Stimulated activated CD8-positive, alpha-beta memory T cell treated with anti-CD3 and anti-CD28 coated beads, Interleukin-15, amount 100 ng/mL, for 1 hour (primary cell): ENCODE results near the gene FBXL17.

Source experiments
- DNase-seq: peaks from one replicate; pipeline ENCODE4 v3.0.0-alpha.2; 2020; ENCODE audit warnings: low read depth

The FBXL17 gene

DNA sequence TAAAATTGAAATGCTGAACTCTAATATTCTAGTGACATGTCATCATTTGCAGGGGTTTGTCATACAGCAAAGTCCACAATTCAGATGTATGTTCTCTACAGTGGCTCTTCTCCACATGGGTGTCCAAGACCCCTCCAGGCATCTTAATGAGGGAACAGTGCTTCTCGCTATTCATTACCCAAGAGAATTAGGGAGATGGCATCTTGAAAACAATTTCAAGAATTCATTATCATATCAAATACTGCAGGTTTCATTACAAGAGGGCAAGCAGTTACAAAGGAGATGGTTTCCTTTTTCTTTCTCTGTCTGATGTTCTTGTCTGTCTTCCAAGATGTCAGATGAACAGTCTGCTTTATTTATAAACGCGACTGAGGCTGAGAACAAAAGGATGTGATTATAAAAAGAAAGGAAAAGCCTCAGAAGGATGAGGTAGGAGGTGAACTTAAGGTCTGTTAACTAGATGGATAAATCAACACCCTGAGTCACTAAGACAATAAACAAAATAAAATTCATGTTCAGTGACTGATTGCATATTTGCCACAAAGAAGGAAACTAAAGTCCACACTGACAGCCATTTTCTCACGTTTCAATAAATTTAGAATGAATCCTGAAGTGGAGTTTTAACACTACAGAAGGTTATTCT is 384.4 kb downstream of the FBXL17 start:
- DNase-seq: no peak

DNA sequence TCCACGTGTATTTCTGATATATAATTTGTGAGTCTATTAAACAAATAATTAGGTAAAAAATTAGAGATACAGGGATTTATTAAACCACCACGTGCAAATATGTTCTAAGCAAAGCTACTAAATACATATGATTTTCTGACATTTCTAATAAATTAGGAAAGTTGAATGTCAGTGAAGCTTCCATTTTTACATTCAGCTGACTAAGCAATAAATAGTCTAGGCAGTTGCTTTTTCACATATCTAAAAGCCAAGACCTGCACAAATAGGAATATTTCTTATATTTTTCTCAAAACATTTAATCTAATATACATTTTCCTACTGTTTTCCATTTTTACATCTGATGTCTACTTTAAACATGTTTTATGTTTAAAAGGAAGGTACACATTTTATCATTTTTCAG is 388.6 kb downstream of the FBXL17 start:
- DNase-seq: no peak

DNA sequence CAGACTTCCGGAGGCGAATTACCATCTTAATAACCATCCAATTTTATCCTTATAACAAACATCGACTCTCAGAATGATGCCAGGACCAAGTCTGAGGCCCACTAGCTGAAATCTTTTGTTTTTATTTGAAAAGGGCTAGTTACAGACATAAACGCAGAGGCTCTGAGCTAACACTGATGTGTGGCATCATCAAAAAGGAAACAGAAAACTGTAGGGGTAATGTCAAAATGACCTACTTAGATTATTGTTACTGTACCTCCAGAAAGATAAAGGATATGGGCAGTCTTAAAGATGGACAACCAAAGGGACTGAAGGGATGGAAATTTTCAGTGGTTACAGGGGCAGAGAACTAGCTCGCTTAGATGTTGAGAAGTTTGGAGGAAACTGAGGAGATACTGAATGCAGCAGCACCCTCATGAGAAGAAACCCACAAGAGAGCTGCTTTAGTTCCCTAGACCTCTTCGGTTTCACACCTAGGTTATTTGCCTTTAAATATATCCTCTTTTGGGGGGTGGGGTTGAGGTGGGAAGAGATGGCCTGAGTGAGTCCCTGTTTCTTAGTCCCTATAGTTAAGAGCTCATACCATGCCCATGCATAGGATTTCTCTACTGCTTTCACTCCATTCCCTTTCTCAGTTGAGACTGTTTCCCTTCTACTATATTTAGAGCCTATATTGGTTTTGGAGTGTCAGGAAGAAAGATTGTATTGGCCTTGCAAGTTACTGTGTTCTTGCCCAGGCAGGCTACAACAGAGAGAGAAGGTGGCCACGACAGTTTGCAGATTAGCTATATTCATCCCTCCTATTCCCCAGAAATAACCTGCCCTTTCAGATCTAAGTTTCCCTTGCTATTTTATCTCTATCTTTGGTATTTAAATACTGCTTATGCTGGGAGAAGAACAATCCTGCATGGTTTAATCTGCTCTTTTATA is 390.8 kb downstream of the FBXL17 start:
- no peak for DNase-seq

DNA sequence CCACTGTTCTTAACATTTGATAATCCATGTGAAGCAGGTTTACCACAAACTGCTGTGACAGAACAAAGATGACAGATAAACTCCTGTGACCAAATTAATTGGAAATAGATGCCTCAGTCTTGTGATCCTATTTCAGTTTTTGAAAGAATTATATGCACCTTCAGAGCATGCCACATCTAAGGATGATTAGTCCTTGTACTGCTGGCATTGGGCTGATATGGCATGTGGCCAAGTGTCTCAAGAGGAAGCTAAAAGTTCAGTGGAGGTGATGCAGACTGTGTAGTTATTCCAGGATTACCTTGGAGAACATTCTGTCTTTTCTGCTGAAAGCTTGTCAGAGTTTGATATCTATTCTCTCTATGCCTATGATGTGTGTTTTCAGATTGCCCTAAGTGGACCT is 396.8 kb downstream of the FBXL17 start:
- DNase-seq: no peak

DNA sequence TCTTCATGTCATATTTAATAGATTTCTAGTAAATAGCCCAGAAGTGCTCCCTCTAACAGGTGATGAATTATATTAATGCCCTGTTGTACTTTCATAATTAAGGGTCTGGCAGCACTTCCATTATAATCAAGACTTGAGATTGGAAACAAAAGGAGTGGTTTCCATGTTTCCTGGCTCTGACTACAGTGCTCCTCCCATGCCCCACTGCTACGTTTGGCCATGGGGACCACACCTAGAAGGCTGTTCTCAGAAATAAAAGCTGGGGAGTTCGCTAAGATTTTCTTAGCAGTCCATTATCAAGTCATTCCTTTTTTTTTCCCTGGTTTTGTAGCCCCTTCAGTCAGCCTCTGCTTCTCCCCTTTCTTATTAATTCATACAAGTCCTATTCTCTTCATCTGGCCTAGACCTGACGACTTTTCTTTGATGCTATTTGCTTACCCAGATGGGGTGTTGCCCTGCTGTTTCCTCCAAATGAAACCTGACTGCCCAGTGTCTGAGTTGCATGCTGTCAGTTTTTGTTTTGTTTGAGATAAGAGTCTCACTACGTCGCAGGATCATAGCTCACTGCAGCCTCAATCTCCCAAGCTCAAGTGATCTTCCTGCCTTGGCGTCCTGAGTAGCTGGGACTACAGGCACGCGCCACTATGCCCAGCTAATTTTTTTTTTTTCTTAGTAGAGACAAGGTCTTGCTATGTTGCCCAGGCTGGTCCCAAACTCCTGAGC is 399.0 kb downstream of the FBXL17 start:
- no peak for DNase-seq

DNA sequence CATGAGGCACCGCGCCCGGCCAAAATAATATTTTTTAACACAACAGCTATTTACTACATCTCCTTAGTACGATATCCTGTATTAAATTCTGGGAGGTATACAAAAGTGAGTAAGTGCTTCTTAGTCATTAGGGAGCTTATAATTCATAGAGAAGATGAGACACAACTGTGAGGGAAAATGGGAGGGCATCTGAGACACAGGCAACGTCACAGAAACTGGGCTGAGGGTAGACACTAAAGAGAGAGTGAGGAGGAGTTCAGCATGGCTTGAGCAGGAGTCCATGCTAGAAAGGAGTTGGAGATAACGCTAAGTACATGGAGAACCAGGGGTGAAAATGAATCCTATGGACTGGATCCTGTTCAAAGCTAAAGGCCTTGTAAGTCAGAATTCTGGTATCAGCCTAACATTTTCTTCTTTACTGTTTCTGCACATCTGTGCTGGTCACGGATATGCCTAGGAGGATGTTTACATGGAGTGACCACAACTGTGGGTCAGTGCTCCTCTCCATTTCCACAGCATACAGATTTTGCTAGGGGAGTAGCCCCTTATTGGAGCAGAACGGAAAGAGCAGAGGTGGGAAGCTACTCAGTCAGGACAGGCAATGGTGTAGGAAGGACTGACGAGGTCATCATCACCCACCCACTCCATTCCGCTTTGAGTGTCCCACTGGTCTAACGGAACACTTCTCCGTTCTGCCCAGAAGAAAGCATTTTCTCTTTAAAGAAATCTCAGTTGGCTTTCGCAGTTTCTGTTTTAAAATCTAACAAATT is 400.8 kb downstream of the FBXL17 start:
- no peak for DNase-seq

DNA sequence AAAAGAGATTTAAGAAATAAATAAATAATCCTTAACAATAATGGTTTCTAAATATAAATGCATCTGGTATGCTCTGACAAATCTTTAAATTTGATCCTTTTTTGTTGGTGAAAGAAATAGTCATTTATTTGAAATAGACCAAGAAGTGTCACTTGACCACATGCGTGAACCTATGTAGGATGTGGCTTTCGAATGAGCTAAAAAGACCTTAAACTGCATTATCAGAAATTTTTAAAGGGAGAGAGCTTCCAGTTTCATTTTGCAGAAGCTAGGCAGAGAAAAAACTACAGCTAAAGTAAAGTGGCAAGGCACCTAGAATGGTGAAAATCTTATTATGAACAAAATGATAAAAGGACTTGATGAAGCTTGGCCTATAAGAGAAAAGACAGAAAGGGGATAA is 402.0 kb downstream of the FBXL17 start:
- DNase-seq: no peak

DNA sequence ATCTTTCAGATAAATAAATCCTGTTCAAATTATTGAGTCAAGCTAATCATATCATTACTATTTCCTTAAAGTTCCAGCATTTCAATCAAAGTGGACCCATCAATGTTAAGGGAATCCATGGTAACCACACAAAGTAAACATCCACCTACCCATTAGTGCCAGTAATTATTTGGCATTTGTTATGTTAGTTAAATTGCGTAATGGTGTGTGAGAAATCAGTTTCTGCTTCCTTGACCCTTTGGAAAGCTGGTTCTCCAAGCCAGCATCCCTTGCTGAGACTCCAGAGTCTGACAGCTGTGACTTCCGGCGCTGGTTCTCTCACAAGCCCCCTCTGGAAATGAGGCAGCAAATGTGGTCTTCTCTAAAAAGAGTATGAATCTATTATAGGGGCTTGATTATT is 402.6 kb downstream of the FBXL17 start:
- no peak for DNase-seq

DNA sequence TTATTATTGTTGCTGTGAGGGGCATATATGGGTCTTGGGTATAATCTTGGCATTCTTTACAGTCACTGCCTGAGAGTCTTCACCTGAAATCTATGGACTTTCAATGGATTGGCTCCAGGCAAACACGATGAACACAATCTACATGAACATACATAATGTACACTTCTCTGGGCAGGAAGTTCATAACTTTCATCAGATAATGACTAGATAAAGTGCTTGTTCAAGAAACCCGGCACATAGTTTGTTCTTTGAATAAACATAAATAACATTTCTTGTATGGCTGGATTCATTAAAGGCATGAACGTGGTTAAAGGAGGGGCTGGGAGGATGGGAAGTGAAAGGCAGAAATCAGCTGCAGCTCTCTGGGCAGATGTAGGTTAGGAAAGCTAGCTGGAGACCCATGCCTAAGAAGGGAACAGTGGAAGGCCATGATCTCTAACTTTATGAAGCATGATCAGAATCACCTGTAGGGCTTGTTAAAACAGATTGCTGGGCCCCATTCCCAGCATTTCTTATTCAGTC is 404.3 kb downstream of the FBXL17 start:
- DNase-seq: no peak

DNA sequence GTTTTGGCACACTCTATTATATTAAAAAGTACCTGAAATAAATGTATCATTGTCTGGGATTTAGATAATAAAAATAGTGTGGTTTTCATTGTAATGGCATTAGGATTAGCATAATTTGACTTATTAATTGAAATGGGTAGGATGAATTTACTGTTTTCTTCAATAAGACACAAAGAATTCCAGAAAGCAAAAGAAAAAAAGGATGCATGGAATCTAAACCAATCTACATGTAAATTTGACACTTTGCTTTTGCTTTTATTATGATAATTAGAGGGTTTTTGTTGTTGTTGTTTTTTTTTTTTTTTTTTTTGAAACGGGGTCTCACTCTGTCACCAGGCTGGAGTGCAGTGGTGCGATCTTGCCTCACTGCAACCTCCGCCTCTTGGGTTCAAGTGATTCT is 406.3 kb downstream of the FBXL17 start:
- DNase-seq: no peak

DNA sequence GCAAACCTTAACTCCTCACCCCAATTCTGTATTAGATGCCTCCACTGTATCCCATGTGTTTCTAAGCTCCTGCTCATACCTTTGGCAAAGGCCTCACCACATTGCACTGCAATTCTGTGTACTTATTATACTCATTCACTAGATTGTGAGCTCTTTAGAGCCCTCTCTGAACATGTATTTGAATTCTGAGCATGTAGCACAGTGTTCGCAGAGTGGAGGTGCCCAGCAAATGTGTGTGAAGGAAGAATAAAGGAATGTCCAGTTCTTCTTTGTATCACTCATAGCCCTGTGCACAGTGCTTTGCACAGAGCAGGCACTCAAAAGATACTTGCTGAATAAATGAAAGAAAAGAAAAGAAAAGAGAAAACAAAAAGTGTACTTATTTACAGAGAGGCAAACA is 410.1 kb downstream of the FBXL17 start:
- DNase-seq: no peak

DNA sequence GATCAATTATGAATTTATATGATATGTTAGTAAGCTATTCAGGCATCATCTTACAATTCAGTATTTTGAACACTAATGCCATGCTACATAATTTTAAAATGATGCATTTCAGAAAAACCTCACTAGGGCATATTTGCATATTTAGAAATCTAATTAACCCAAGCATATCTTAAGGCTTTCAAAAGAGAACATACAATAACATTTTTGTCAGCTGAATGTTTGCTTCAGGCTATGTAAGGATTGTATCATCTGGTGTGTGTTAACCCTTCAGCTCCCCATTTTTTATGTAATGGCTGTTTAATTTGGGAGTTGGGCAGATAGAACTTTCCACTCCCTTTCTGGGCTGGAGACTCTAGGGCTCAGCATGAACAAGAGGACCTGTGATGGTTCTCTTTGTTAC is 412.1 kb downstream of the FBXL17 start:
- no peak for DNase-seq

DNA sequence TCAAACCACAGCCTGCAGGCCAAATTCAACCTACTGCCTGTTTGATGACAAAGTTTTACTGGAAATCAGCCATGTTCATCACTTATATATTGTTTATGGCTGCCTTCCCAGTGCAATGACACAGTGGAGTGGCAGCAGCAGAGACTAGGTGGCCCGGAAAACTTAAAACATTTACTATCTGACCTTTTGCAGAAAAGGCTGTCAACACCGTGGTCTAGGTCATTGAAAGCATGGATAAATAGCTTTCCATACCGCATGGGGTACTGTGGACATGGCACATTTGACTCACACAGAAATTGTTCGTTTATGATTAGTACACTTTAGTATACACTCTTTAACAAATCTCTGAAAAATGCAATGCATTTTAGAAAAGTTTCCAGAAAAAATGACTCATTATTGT is 412.9 kb downstream of the FBXL17 start:
- no peak for DNase-seq

DNA sequence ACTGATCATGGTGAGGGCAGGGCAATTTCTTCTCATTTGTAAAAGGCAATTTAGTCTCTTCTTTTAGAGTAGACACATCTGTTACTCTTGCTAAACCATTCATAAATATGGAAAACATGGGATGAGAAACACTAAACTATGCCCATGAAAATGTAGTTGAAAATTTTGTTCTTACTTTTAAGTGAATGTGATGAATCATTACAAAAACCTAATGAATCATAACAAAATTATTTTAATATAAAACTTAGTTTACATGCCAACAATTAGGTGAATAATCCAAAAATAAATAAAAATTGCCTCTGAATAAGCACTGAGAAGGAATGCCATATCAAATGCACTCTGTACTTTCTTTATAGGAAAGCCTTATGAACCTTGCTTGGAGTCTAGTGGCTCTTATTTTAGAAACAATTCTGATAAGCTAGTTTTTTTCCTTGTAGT is 413.5 kb downstream of the FBXL17 start:
- no peak for DNase-seq

DNA sequence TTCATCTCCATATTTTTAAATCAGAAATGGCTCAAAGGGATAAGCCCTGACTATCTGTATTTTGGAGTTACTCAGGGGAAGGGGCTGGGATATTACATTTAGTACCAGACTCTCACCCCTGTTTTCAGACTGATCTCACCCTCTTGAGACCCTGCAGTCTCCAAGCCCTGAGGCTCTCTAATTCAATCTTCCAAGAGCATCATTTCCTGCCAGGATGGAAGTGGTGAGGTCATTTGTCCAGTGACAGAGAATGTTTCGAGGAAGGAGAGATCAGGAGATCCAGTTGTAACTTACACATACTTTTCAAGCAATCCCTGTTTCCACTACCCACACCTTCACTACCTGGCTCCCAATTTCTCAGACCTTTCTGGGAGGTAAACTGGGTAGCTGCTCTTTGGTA is 415.7 kb downstream of the FBXL17 start:
- DNase-seq: no peak

DNA sequence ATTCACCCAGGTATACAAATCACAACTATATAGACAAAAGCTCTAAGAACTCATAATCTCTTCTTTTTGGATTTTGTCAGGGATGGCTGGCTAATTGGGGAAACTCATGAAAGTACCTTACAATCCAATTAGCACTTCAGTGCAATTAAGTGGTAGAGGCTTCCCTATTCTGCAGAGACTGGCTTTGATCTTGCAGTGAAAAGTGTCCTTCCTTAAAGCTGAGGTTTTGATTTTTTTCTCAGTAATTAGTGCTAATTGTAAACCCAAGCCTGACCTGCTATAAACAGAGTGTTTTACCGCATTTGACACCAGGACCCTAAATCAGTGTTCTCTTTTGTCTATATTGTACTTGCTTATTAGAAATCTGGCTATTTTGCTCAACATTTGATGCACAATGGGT is 417.2 kb downstream of the FBXL17 start:
- DNase-seq: no peak

DNA sequence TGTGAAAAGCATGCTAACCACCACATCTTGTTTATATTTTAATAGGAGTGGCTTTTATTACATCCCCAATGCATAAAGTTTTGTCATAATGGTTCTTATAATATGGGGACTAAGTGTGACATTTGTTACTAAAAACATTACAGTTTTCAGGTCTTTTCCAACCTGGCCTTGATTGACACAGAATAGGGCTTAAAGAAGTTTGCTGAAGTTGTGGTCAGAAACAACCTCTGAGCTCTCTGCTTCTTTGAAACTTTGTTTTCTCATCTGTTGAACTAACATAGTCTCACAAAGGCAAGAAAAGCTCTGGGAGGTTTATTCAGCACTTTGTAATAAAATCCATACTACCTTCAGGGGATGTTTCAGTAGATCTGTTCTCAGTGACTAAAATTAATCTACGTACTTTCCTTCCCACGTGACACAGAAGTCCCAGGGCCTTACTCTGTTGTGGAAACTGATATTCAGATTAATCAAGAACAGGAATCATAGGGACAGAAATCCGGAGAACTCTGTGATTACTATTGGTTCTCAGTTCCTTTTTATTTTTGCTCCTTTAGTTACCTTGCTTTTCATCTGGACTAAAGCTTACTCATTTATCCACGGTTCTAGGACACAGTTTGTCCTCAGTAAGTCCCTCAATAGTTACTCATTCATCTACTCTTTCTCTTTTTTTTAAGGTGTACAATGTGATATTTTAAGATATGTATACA is 422.2 kb downstream of the FBXL17 start:
- no peak for DNase-seq

DNA sequence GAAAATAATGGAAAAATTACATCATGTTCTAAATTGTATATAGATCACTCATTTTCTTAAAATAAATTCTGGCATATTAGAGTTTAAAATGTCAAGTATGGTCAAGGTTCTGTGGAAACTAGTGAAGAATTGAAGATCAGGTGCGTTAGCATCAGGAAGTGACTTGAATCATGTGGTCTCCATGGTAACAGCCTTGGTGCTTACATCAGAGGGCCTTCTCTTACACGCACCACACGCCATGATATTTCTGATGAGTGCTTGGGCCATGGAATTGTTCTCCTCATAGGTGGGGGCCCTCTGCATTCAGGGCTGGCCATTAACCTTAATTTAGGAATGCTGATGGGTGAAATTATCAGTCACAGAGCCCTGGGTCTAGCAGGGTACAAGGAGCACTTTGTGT is 423.0 kb downstream of the FBXL17 start:
- DNase-seq: no peak

DNA sequence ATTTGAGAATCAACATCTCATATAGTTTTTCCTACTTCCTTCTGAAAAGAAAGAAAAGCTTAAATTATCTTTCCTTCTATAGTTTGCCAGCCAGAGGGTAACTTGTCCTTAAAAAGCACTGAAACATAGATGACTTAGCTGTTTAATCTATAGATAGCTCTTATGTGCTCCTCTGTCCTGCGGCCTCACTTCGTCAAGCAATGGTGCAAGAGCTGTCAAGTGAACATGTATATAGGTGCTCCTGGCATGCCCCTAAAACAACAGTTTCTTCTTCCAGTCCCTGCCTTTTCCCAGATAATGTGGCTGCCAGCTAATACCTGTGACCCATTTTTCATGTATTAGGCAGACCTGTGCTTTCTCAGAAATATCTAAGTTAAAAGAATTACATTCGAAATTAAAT is 423.5 kb downstream of the FBXL17 start:
- no peak for DNase-seq

DNA sequence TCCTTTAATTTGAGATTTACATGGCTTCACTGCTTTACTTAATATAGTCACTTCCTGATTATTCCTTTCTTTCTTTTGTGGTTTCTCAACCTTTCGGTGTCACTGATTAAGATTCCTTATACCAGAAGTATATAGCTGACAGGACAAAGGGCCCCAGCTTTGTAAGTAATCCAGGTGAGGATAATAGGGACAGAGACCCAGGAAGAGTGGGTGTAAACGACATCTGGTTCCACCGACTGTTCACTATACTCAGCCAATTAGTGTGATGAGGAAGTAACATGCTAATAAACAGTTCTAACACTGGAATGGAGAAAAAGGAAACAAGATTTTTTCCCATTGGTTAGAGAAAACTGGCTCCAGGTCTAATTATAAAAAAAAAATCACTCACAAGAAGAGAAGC is 424.8 kb downstream of the FBXL17 start:
- DNase-seq: no peak

DNA sequence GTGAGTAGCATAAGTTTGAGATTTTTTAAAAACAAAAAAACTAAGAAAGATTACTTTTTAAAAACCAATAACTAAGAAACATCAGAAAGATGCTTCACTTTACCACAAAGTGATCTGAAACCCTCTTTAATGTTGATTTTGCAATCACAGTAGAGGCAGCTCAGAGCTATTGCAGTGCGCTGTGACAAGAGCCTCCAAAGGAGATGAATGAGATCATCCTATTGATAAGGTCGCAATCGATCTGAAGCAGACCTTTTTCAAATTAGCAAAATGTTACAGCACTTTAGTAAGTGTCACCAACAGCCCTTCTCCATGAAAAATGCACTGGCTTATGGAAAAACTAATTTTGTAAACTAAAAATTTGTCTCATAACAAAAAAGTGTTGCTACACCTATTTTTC is 426.6 kb downstream of the FBXL17 start:
- no peak for DNase-seq
